Muscle layer of colon (tissue), 2 donors: ENCODE results near the gene DNAJC1.
"Not testable (repeated sequence)": the region's sequence is repeated elsewhere in the genome, so short reads cannot be mapped to it uniquely, and the experiment has no call there.

Experiments used
- H3K27ac ChIP-seq: one replicate; pipeline ENCODE4 v1.7.0; 2013; ENCODE audit warnings: low read depth, mild to moderate bottlenecking, low read length, moderate library complexity
- H3K27me3 ChIP-seq, 2 donors: one replicate each; pipeline ENCODE4 v1.7.0; 2013; ENCODE audit warnings: low read length in 2 of 2, mild to moderate bottlenecking in 2 of 2; ENCODE audit not compliant: insufficient read depth in 2 of 2, control insufficient read depth in 1 of 2
- H3K36me3 ChIP-seq: one replicate; pipeline ENCODE4 v1.7.0; 2013; ENCODE audit warnings: mild to moderate bottlenecking, low read length; ENCODE audit not compliant: insufficient read depth
- H3K4me1 ChIP-seq: one replicate; pipeline ENCODE4 v1.7.0; 2013; ENCODE audit warnings: mild to moderate bottlenecking, low read length; ENCODE audit not compliant: insufficient read depth
- H3K4me3 ChIP-seq, 2 donors: one replicate each; pipeline ENCODE4 v1.7.0; 2013; ENCODE audit warnings: low read length in 2 of 2, low read depth in 1 of 2, mild to moderate bottlenecking in 1 of 2, moderate library complexity in 1 of 2
- H3K9ac ChIP-seq: one replicate; pipeline ENCODE4 v1.7.0; 2013; ENCODE audit warnings: low read length
- H3K9me3 ChIP-seq: one replicate; pipeline ENCODE4 v1.7.0; 2013; ENCODE audit warnings: mild to moderate bottlenecking, low read length
- donor health status: abdominal sarcoma.
- donor health status: Adenocarcinoma of cecum.

The DNAJC1 gene

DNA sequence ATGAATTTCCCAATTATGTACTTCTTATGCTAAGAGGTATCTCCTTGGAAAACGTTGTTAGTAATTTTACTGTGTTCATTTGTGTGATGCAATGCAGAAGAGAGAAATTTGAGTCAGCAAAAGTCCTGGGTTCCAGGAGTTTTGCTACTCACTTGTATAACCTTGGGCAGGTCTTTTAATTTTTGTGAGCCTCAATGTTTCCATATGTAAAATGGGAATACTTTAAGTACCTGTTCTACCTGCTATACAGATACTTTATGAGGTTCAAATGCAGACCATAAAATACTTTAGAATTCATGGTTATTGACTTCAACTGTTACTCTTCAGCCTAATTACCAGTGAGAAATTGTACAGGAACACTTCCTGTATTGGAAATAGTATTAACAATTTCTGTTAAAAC, 284.0 kb downstream of the DNAJC1 start:
- Histone ChIP-seq H3K36me3 (peaks cover 6% of the 10 kb centered on the region), H3K27me3 (no peaks in the 10 kb centered on the region), H3K4me1 (peaks cover 8% of the 10 kb centered on the region), H3K9me3 (no peaks in the 10 kb centered on the region), H3K4me3 (no peak overlapping the region), H3K9ac (no peak overlapping the region), H3K27ac (no peak overlapping the region)

DNA sequence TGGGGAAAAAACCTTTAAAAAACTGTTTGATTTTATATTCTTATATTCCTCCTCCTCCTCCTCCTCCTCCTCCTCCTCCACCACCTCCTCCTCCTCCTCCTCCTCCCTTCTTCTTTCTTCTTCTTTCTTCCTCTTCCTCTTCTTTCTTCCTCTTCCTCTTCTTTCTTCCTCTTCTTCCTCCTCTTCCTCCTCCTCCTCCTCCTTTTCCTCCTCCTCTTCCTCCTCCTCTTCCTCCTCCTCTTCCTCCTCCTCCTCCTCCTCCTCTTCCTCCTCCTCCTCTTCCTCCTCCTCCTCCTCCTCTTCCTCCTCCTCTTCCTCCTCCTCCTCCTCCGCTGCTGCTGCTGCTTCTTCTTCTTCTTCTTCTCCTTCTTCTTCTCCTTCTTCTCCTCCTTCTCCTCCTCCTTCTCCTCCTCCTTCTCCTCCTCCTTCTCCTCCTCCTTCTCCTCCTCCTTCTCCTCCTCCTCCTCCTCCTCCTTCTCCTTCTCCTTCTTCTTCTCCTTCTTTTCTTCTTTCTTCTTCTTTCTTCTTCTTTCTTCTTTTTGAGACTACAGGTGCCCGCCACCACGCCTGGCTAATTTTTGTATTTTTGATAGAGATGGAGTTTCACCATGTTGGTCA, 286.0 kb downstream of the DNAJC1 start:
- H3K9me3 ChIP-seq, H3K4me1 ChIP-seq, H3K9ac ChIP-seq, H3K27me3 ChIP-seq, H3K4me3 ChIP-seq, H3K27ac ChIP-seq: not testable (repeated sequence)
- H3K36me3 ChIP-seq, result peaks cover 11% of the 10 kb centered on the region

DNA sequence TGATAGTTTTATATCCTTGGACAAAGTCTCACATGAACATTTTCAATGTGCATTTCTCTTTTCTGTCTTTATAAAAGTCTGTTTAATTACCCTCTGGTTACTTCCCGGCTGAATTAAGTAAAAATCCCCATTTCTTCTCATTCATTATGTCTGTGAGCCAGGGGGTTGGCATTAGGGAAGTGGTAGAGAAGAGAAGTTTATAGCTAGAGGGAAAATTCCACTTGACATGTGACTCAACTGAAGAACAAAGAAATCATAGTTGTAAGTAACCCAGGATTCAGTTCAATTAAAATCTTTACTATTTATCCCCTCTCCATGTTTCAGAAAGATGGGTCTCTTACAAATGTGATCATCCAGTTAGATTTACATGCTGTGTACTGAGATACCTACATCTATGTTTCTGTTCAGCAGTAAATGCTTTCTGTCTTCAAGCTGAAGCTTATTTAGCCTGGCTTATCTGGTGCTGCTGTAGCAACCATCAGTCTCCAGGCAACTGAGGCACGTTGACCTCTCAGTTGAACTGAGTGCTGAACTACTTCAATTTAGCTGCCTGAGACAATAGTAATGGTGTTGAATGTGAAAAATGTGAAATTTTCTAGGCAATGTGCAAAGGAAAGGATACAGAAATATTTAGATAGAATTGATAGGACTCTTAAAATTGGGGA, 287.9 kb downstream of the DNAJC1 start:
- Histone ChIP-seq H3K27ac (no peak overlapping the region), H3K4me1 (no peaks in the 10 kb centered on the region), H3K36me3 (peaks cover 11% of the 10 kb centered on the region), H3K9me3 (no peaks in the 10 kb centered on the region), H3K9ac (no peak overlapping the region), H3K27me3 (no peaks in the 10 kb centered on the region), H3K4me3 (no peak overlapping the region)

DNA sequence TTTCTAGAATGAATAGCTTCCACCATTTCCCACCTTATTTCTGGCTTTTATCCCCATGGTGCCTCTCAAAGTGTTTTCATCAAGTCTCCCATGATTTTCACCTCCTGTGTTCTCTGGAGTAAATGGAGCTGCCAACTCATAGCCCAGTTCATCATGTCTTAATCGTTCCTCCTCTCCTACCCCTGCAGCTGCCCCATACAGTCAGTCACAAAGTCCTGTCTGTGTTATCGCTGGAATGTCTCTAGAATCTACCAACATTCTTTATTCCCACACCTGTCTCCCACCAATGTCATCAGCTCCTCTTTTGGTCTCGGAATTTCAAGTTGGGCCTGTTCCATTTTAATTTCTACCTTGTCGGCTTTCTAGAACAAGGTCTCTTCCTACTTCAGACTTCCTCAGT, 290.6 kb downstream of the DNAJC1 start:
- H3K9me3 ChIP-seq, result no peaks in the 10 kb centered on the region
- H3K4me1 ChIP-seq, result no peaks in the 10 kb centered on the region
- no peaks in the 10 kb centered on the region for H3K27me3 ChIP-seq
- H3K4me3 ChIP-seq, result no peak overlapping the region
- no peak overlapping the region for H3K27ac ChIP-seq
- H3K9ac ChIP-seq, result no peak overlapping the region
- H3K36me3 ChIP-seq, result peaks cover 11% of the 10 kb centered on the region

DNA sequence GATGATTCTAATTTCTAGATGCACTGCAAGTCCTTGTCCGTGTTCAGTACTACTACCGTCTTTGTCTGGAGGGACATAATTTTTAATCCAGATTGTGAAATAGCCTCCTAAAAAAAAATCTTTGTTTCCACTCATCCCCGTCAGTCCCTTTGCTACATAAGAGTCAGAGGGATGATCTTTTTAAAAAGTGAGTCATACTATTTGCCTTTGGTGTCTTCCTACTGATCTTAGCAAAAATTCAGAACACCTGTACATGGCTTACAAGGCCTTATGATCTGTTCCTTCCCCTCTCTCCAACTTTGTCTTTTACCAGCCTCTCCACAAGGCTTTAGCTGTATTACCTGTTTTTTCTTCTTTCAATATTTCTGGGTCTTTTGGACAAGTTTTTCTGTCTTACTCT, 296.0 kb downstream of the DNAJC1 start:
- H3K4me1 ChIP-seq, result no peaks in the 10 kb centered on the region
- no peaks in the 10 kb centered on the region for H3K9me3 ChIP-seq

More for the DNA sequence above, 296.0 kb downstream of the DNAJC1 start:
- H3K36me3 ChIP-seq, result no peaks in the 10 kb centered on the region
- H3K27me3 ChIP-seq, result no peaks in the 10 kb centered on the region
- no peak overlapping the region for H3K27ac ChIP-seq
- no peak overlapping the region for H3K9ac ChIP-seq
- H3K4me3 ChIP-seq, result no peak overlapping the region
